ENCODE data around the gene OR11H12. TPM values are rescaled to one million over a fixed set of nuclear protein-coding genes. Genes with fewer than 3 reads are reported as not detected.

Gene OR11H12
- not detected in 2 replicates for total RNA-seq

GRCh38 chr14:18600817-18601216, at the start of gene OR11H12:
Gene OR11H12 (plus strand): TSS chr14:18601117. CDS start chr14:18601117, 0 bp downstream.

Measured in mesangial cell (primary cell).